ENCODE measurements around the gene B3GALNT2.

DNA sequence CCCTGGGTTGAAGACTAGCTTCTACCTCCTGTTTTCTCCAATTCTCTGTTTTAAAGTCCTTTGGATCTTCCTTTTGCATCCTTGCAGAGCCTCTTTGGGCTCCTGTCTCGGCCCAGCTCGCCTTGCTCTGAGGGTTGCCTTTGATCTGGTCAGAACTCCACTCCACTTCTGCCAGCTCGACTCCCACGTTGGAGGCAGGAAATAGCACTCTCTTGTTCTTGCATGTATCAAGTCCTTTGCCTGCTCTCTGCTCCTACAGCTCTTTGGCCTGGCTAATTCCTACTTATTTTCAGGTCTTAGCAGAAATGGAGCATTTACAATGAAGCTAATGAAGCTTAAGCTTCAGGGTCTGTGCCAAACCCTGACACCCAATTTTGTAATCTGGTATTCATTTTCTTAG is 21.1 kb upstream of the B3GALNT2 start:
- TF ChIP-seq EZH2 (IDR thresholded peaks at IDR 0.05; ENCODE audit: low read length) (no peak), CTCF (optimal IDR thresholded peaks at IDR 0.05 in 1 of 3, IDR thresholded peaks at IDR 0.05 in 1 of 3, conservative IDR thresholded peaks at IDR 0.05 in 1 of 3; ENCODE audit: extremely low read depth in 1 of 3, insufficient read depth in 2 of 3, low read length in 3 of 3) (no peak)
